K562 (cell line): ENCODE data around the gene CADM2. TPM values are rescaled to one million over a fixed set of nuclear protein-coding genes. Genes with fewer than 3 reads are reported as not detected.

Experiments used
- ATAC-seq: fragments of 200-7000 bp; cut with Tn5 transposase; 3 replicates; pipeline ENCODE4 v1.9.1; 2020; ENCODE audit warnings: moderate library complexity
- BruUV-seq: library from RNA; stranded (reverse); fragments of 400-500 nt; replicated peaks from 2 replicates; lab custom pipeline; 2021; lab: Mats Ljungman, UMichigan
- CTCF ChIA-PET: fragments of 300-600 bp; formaldehyde crosslinking; extraction: SDS; loops from one replicate; lab custom pipeline; 2021; ENCODE audit warnings: low intra/inter-chr PET ratio; lab: Yijun Ruan, JAX
- POLR2A ChIA-PET: fragments of 300-600, 350-650 bp; sonication (Branson Sonifier 250); formaldehyde crosslinking; extraction: SDS; loops from one replicate; lab custom pipeline; 2021; ENCODE audit warnings: antibody characterized with exemption, inconsistent platforms; lab: Yijun Ruan, JAX
- DNase-seq, 4 experiments: peaks; one replicate each; pipeline versions ENCODE4 v3.0.0 to v3.0.0-alpha.2; 2011 to 2018; ENCODE audit warnings: low spot score in 3 of 4, mixed read lengths in 3 of 4; ENCODE audit errors: extremely low read depth in 1 of 4
- FAIRE-seq: peaks from 2 replicates; lab custom pipeline; 2011; peaks lifted over from hg19 to GRCh38; lab: Jason Lieb, UNC
- H2AFZ ChIP-seq: 2 replicates; pipeline ENCODE4 v1.6.0; 2011; ENCODE audit warnings: low read depth, low read length, control low read depth, inconsistent platforms
- H3K27ac ChIP-seq: fragments of 200-600 bp; 3 replicates; pipeline ENCODE4 v1.8.0; 2011; ENCODE audit warnings: low read depth, mild to moderate bottlenecking, control low read depth, inconsistent platforms, low read length, moderate library complexity, mixed read lengths; ENCODE audit errors: extremely low read depth
- H3K27me3 ChIP-seq, 2 experiments: fragments of 300-600 bp in 1 of 2; 2 replicates in 1 of 2; 3 replicates in 1 of 2; pipeline versions ENCODE4 v1.6.0 to v1.8.0; 2011; ENCODE audit warnings: inconsistent platforms in 2 of 2, low read length in 2 of 2, mild to moderate bottlenecking in 1 of 2, mixed read lengths in 1 of 2, moderate library complexity in 1 of 2; ENCODE audit not compliant: control insufficient read depth in 2 of 2, insufficient read depth in 2 of 2
- H3K36me3 ChIP-seq: fragments of 300-600 bp; 3 replicates; pipeline ENCODE4 v1.8.0; 2011; ENCODE audit warnings: mild to moderate bottlenecking, low read length, inconsistent platforms; ENCODE audit not compliant: control insufficient read depth, insufficient read depth
- H3K4me1 ChIP-seq, 2 experiments: fragments of 200-600 bp in 1 of 2; replicated peaks in 1 of 2; 2 replicates in 1 of 2; 3 replicates in 1 of 2; pipeline versions ENCODE4 v1.5.1 to v1.8.0; 2011; ENCODE audit warnings: inconsistent platforms in 2 of 2, low read length in 2 of 2, mild to moderate bottlenecking in 1 of 2, mixed read lengths in 1 of 2, moderate library complexity in 1 of 2; ENCODE audit not compliant: control insufficient read depth in 2 of 2, insufficient read depth in 2 of 2
- H3K4me2 ChIP-seq: 2 replicates; pipeline ENCODE4 v1.6.1; 2011; ENCODE audit warnings: low read length, control low read depth, inconsistent platforms, mixed read lengths; ENCODE audit not compliant: insufficient read depth
- H3K4me3 ChIP-seq: fragments of 200-600 bp; sonication (generic), shearing (Covaris generic); 2 replicates; pipeline ENCODE4 v1.5.1; 2016; ENCODE audit warnings: control low read depth, inconsistent platforms
- H3K79me2 ChIP-seq: fragments of 200-600 bp; 3 replicates; pipeline ENCODE4 v1.8.0; 2011; ENCODE audit warnings: low read length, inconsistent platforms; ENCODE audit not compliant: control insufficient read depth, insufficient read depth
- H3K9ac ChIP-seq, 2 experiments: 2 replicates each; pipeline versions ENCODE4 v1.6.0 to v1.6.1; 2011; ENCODE audit warnings: low read depth in 2 of 2, low read length in 2 of 2, control low read depth in 1 of 2, inconsistent platforms in 1 of 2, mild to moderate bottlenecking in 1 of 2, mixed read lengths in 1 of 2; ENCODE audit not compliant: insufficient read depth in 1 of 2
- H3K9me1 ChIP-seq: one replicate; pipeline ENCODE4 v1.6.0; 2011; ENCODE audit warnings: inconsistent platforms, mild to moderate bottlenecking, low read length, moderate library complexity; ENCODE audit not compliant: control insufficient read depth, insufficient read depth
- H3K9me3 ChIP-seq: replicated peaks from 2 replicates; pipeline ENCODE4 v1.5.1; 2011; ENCODE audit warnings: low read depth, low read length, inconsistent platforms; ENCODE audit not compliant: control insufficient read depth, insufficient read depth
- H4K20me1 ChIP-seq: replicated peaks from 2 replicates; pipeline ENCODE4 v1.6.1; 2011; ENCODE audit warnings: low read length, inconsistent platforms, mixed read lengths; ENCODE audit not compliant: control insufficient read depth, insufficient read depth
- BDP1 ChIP-seq: IDR thresholded peaks from 3 replicates; pipeline ENCODE4 v1.6.1; 2011; ENCODE audit not compliant: insufficient read length, insufficient read depth
- CCAR2 ChIP-seq: fragments of 200-400 bp; formaldehyde crosslinking; IDR thresholded peaks from 2 replicates; pipeline ENCODE4 v1.6.1; 2017; ENCODE audit warnings: mild to moderate bottlenecking, low read depth, low read length
- GATAD2B ChIP-seq: fragments of 450-650 bp; IDR thresholded peaks from 2 replicates; pipeline ENCODE4 v1.6.1; 2017; ENCODE audit warnings: mild to moderate bottlenecking, borderline replicate concordance
- MYBL2 ChIP-seq, 2 experiments: fragments of 450-650 bp in 1 of 2; sonication (generic) in 1 of 2; formaldehyde crosslinking in 1 of 2; IDR thresholded peaks; 2 replicates each; pipeline versions ENCODE4 v1.6.1 to v1.8.1; 2017 to 2022; ENCODE audit warnings: borderline replicate concordance in 1 of 2, inconsistent platforms in 1 of 2, low read depth in 1 of 2, mild to moderate bottlenecking in 1 of 2, missing genetic modification reagents in 1 of 2, moderate library complexity in 1 of 2
- SAP30 ChIP-seq: fragments of 200-600 bp; sonication (generic); IDR thresholded peaks from 2 replicates; pipeline ENCODE4 v1.6.1; 2012; ENCODE audit warnings: borderline replicate concordance, low read depth, mild to moderate bottlenecking, moderate library complexity, low read length, control low read depth, inconsistent platforms; ENCODE audit not compliant: insufficient read depth, poor library complexity, severe bottlenecking
- SP1 ChIP-seq: sonication (generic); formaldehyde crosslinking; IDR thresholded peaks from 2 replicates; pipeline ENCODE4 v1.8.1; 2022; ENCODE audit warnings: mild to moderate bottlenecking, missing genetic modification reagents
- TAF9B ChIP-seq: fragments of 450-650 bp; IDR thresholded peaks from 2 replicates; pipeline ENCODE4 v1.6.1; 2018; ENCODE audit warnings: mild to moderate bottlenecking; ENCODE audit not compliant: partially characterized antibody
- YY1 ChIP-seq, 3 experiments: IDR thresholded peaks; 2 replicates each; pipeline ENCODE4 v1.6.1; 2011; ENCODE audit warnings: low read length in 2 of 3, mild to moderate bottlenecking in 2 of 3, moderate library complexity in 2 of 3, borderline replicate concordance in 1 of 3, control low read depth in 1 of 3, low read depth in 1 of 3; ENCODE audit not compliant: insufficient read depth in 3 of 3, insufficient replicate concordance in 2 of 3, control insufficient read depth in 1 of 3, insufficient read length in 1 of 3; ENCODE audit errors: extremely low read depth in 1 of 3
- WGBS: fragments of 100-300 bp; shearing (Covaris generic); methylation state at CpG from one replicate; pipeline ENCODE4 v1.1.6; 2016; ENCODE audit warnings: low coverage, mixed read lengths; ENCODE audit not compliant: insufficient coverage; ENCODE audit errors: missing lambda C conversion rate; 5-methylcytosine and 5-hydroxymethylcytosine counted together
- in situ Hi-C: fragments of 300-500 bp; cut with MboI; formaldehyde crosslinking; loops from 4 replicates; pipeline ENCODE4 v1.15.0; 2018; ENCODE audit warnings: inconsistent platforms, mixed read lengths
- intact Hi-C: fragments of 100-400 bp; cut with micrococcal nuclease; formaldehyde crosslinking; loops from 2 replicates; pipeline ENCODE4 v1.14.2; 2022
- polyA plus RNA-seq, 8 experiments: library from polyadenylated mRNA; depleted of rRNA in 4 of 8; stranded (reverse) in 5 of 8; unstranded in 3 of 8; fragments of >200 nt; fragmentation: Nextera tagmentation in 2 of 8; fragmentation: Illumina TruSeq in 1 of 8; extraction: Ambion mirVana in 2 of 8; extraction: Trizol in 1 of 8; gene quantifications; 2 replicates each; pipeline versions ENCODE4 v1.2.1 to v1.2.3, GENCODE V29; 2011 to 2014; ENCODE audit warnings: inconsistent platforms in 1 of 8, missing spikeins in 1 of 8
- total RNA-seq, 7 experiments: library from RNA; depleted of rRNA in 6 of 7; stranded (reverse); fragments of >200 nt in 6 of 7; fragmentation: Illumina TruSeq in 2 of 7; extraction: Trizol in 2 of 7; gene quantifications; 2 replicates each; pipeline versions ENCODE4 v1.2.1 to v1.2.3, GENCODE V29; 2011 to 2021; ENCODE audit warnings: low replicate concordance in 1 of 7

CADM2 gene
- total and polyA plus RNA-seq, 9 of the 15 experiments (the other 6 are each of a cell fraction or from before 2014, with no cell fraction given), result 0.11 to 3.2 (median 0.95) TPM

GRCh38 chr3:85159376-85159775, 200.6 kb downstream of the CADM2 start:
- DNase-seq, result no peak
- in situ Hi-C loops, result no loop called here
- POLR2A ChIA-PET, result no interaction called here
- H3K9ac ChIP-seq, result no peak overlapping the region
- no peak for TF ChIP-seq BDP1
- TF ChIP-seq YY1 (IDR thresholded peaks at IDR 0.05; ENCODE audit: borderline replicate concordance in 1 of 3, control insufficient read depth in 1 of 3, extremely low read depth in 1 of 3, insufficient read depth in 3 of 3, insufficient read length in 1 of 3, insufficient replicate concordance in 2 of 3, low read depth in 1 of 3, low read length in 2 of 3), result no peak
- TF ChIP-seq MYBL2 (IDR thresholded peaks at IDR 0.05; ENCODE audit: low read depth), result no peak
- TF ChIP-seq MYBL2 (CRISPR knock-in tag; IDR thresholded peaks at IDR 0.05; ENCODE audit: borderline replicate concordance), result no peak
- TF ChIP-seq SAP30, result no peak
- no peak for TF ChIP-seq CCAR2
- TF ChIP-seq SP1 (CRISPR knock-in tag), result no peak
- no peak for TF ChIP-seq GATAD2B
- no peak for TF ChIP-seq TAF9B
- WGBS, result 1% methylated on average over 5 of the region's 5 CpGs
- FAIRE-seq, result no peak
- H3K4me2 ChIP-seq, result no peak overlapping the region
- H3K79me2 ChIP-seq, result no peaks in the 10 kb centered on the region
- no peak for ATAC-seq
- H3K27ac ChIP-seq, result no peak overlapping the region
- BruUV-seq, result no TSS peak
- H3K4me1 ChIP-seq, result no peaks in the 10 kb centered on the region
- no peaks in the 10 kb centered on the region for H3K27me3 ChIP-seq
- H2AFZ ChIP-seq, result no peak overlapping the region
- H3K9me3 ChIP-seq, result no peaks in the 10 kb centered on the region
- intact Hi-C loops, result no loop called here
- CTCF ChIA-PET, result no interaction called here
- no peaks in the 10 kb centered on the region for H3K36me3 ChIP-seq
- no peaks in the 10 kb centered on the region for H3K9me1 ChIP-seq
- H4K20me1 ChIP-seq, result no peaks in the 10 kb centered on the region
- H3K4me3 ChIP-seq, result no peak overlapping the region
